SK-N-SH treated with all-trans-retinoic acid at 6 μM for 48 hours (cell line): ENCODE results near the gene HAND2.
A peak's percentile ranks its signal among the peaks of the same experiment; 100 is the strongest.

Experiments used
- ATAC-seq: fragments of 200-7000 bp; cut with Tn5 transposase; 3 replicates; pipeline ENCODE4 v1.9.1; 2020; ENCODE audit warnings: mild to moderate bottlenecking, moderate library complexity
- ARNTL ChIP-seq: fragments of 450-650 bp; formaldehyde crosslinking; IDR thresholded peaks from 2 replicates; pipeline ENCODE4 v1.5.0; 2020; ENCODE audit warnings: low read depth, mild to moderate bottlenecking, moderate library complexity, borderline replicate concordance
- BACH2 ChIP-seq: fragments of 250-450 bp; sonication (Bioruptor Pico); IDR thresholded peaks from 2 replicates; pipeline ENCODE4 v1.9.0; 2021; ENCODE audit warnings: mild to moderate bottlenecking, borderline replicate concordance
- CSDC2 ChIP-seq: fragments of 250-450 bp; sonication (Bioruptor Pico); IDR thresholded peaks from 2 replicates; pipeline ENCODE4 v1.5.0; 2020; ENCODE audit warnings: mild to moderate bottlenecking, moderate library complexity
- GLIS3 ChIP-seq: fragments of 250-450 bp; sonication (Bioruptor Pico); IDR thresholded peaks from 2 replicates; pipeline ENCODE4 v1.5.0; 2020; ENCODE audit warnings: mild to moderate bottlenecking, moderate library complexity
- ISL1 ChIP-seq: fragments of 250-450 bp; sonication (Bioruptor Pico); IDR thresholded peaks from 2 replicates; pipeline ENCODE4 v2.1.2; 2022; ENCODE audit warnings: mild to moderate bottlenecking, moderate library complexity
- OSR1 ChIP-seq: fragments of 250-450 bp; sonication (Bioruptor Pico); IDR thresholded peaks from 2 replicates; pipeline ENCODE4 v1.8.0; 2022; ENCODE audit warnings: moderate library complexity, mild to moderate bottlenecking, inconsistent platforms
- PPARA ChIP-seq: fragments of 250-450 bp; sonication (Bioruptor Pico); IDR thresholded peaks from 2 replicates; pipeline ENCODE4 v1.5.0; 2020; ENCODE audit warnings: mild to moderate bottlenecking, borderline replicate concordance
- RARB ChIP-seq: fragments of 250-450 bp; sonication (Bioruptor Pico); IDR thresholded peaks from 2 replicates; pipeline ENCODE4 v1.8.0; 2021; ENCODE audit warnings: mild to moderate bottlenecking, moderate library complexity
- SNAI2 ChIP-seq: fragments of 250-450 bp; sonication (Bioruptor Pico); IDR thresholded peaks from 2 replicates; pipeline ENCODE4 v1.5.0; 2020; ENCODE audit warnings: mild to moderate bottlenecking, moderate library complexity
- TCF4 ChIP-seq: fragments of 250-450 bp; sonication (Bioruptor Pico); IDR thresholded peaks from 2 replicates; pipeline ENCODE4 v1.8.0; 2021; ENCODE audit warnings: mild to moderate bottlenecking, moderate library complexity, borderline replicate concordance
- TOX ChIP-seq: fragments of 250-450 bp; sonication (Bioruptor Pico); IDR thresholded peaks from 2 replicates; pipeline ENCODE4 v1.8.0; 2021; ENCODE audit warnings: mild to moderate bottlenecking, moderate library complexity, borderline replicate concordance
- ZC3H10 ChIP-seq: fragments of 250-450 bp; sonication (Bioruptor Pico); IDR thresholded peaks from 2 replicates; pipeline ENCODE4 v1.5.1; 2021; ENCODE audit warnings: mild to moderate bottlenecking, moderate library complexity
- ZFP3 ChIP-seq: fragments of 250-450 bp; sonication (Bioruptor Pico); IDR thresholded peaks from 2 replicates; pipeline ENCODE4 v1.5.0; 2020; ENCODE audit warnings: mild to moderate bottlenecking, moderate library complexity
- ZFP30 ChIP-seq: fragments of 450-650 bp; formaldehyde crosslinking; IDR thresholded peaks from 2 replicates; pipeline ENCODE4 v1.5.0; 2022; ENCODE audit warnings: mild to moderate bottlenecking, moderate library complexity
- ZNF565 ChIP-seq: fragments of 450-650 bp; formaldehyde crosslinking; conservative IDR thresholded peaks from 2 replicates; pipeline ENCODE4 v1.5.0; 2020; ENCODE audit warnings: low read depth, mild to moderate bottlenecking, moderate library complexity
- ZNF70 ChIP-seq: fragments of 450-650 bp; formaldehyde crosslinking; IDR thresholded peaks from 2 replicates; pipeline ENCODE4 v1.5.0; 2020; ENCODE audit warnings: mild to moderate bottlenecking, moderate library complexity
- TF ChIP-seq, protein P1 (sequence below): fragments of 250-450 bp; sonication (Bioruptor Pico); IDR thresholded peaks from 2 replicates; pipeline ENCODE4 v1.8.0; 2021; ENCODE audit warnings: low read depth, mild to moderate bottlenecking, moderate library complexity, borderline replicate concordance
- TF ChIP-seq, protein P2 (sequence below): fragments of 250-450 bp; sonication (Bioruptor Pico); IDR thresholded peaks from 2 replicates; pipeline ENCODE4 v1.5.0; 2020; ENCODE audit warnings: mild to moderate bottlenecking, moderate library complexity
- TF ChIP-seq, protein P3 (sequence below): fragments of 250-450 bp; sonication (Bioruptor Pico); IDR thresholded peaks from 2 replicates; pipeline ENCODE4 v1.5.1; 2020; ENCODE audit warnings: low read depth, mild to moderate bottlenecking, moderate library complexity
- TF ChIP-seq, protein P4 (sequence below): fragments of 250-450 bp; sonication (Bioruptor Pico); IDR thresholded peaks from 2 replicates; pipeline ENCODE4 v1.8.0; 2020; ENCODE audit warnings: mild to moderate bottlenecking, moderate library complexity, borderline replicate concordance

Gene HAND2

DNA sequence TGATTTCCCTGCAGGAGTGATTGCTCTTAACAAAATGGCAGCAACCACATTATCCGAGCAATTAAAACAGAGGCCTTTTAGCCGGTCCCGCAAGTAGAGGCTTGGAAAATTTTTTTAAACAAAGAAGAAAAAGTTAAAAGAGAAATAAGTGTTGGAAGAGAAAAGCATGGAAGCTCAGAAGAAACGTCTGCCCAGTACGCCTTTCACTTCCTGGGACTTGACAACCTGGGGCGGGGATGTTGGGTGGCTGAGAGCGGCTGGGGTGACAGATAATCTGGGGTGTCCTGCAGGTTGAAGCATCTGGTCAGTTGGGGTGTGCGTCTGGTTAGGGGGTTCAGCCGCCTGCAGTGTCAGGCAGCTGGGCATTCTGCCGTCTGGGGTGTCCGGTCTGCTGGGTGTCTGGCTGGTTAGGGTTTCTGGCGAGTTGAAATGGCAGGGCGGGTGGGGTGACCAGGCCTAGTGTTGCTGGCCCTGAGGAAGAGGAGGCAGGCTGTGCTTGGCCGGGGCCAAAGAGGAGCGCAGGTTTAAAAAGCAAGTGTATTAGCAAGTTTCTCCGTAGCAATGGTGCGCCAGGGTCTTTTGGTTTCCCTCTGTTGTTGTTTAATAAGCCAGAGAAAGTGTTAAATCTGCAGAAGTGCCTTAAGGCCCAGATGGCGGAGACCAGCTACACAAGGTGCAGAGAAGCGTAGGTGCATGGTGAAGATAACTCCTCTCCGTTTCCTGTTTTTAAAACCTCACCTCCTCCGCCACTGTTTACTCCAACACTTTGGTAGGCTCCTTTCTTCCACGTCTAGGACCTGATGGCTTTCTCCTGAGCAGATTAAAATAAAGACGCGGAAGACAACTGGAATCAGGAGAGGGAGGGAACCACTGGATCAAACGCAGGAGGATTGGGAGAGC lies 5.6 kb downstream of the HAND2 start:
- TF ChIP-seq, protein P1, sequence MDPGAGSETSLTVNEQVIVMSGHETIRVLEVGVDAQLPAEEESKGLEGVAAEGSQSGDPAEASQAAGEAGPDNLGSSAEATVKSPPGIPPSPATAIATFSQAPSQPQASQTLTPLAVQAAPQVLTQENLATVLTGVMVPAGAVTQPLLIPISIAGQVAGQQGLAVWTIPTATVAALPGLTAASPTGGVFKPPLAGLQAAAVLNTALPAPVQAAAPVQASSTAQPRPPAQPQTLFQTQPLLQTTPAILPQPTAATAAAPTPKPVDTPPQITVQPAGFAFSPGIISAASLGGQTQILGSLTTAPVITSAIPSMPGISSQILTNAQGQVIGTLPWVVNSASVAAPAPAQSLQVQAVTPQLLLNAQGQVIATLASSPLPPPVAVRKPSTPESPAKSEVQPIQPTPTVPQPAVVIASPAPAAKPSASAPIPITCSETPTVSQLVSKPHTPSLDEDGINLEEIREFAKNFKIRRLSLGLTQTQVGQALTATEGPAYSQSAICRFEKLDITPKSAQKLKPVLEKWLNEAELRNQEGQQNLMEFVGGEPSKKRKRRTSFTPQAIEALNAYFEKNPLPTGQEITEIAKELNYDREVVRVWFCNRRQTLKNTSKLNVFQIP (CRISPR knock-in tag) = no peak
- no peak for ATAC-seq

DNA sequence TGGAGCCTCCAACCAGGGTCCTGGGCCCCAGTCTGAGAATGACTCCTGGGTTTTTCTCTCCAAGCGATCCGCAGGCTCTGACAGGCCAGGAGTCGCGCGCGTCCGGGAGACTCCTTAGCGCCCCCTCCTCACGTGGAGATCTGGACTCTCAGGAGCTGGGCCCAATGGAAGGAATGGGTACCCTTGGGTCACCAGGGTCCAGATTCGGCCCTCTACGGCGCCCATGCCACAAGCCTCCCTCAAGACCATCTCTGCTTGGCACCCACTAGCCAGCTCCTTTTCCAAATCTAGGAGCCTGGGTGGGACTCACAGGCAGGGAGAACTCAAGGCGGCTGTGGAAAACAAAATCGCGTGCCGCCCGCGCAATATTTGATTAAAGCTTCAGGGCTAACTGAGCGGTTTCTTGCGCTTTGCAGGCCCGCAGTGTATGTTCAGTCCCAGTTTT lies 7.1 kb downstream of the HAND2 start:
- peak; percentile 1 for ATAC-seq
- TF ChIP-seq, protein P2, sequence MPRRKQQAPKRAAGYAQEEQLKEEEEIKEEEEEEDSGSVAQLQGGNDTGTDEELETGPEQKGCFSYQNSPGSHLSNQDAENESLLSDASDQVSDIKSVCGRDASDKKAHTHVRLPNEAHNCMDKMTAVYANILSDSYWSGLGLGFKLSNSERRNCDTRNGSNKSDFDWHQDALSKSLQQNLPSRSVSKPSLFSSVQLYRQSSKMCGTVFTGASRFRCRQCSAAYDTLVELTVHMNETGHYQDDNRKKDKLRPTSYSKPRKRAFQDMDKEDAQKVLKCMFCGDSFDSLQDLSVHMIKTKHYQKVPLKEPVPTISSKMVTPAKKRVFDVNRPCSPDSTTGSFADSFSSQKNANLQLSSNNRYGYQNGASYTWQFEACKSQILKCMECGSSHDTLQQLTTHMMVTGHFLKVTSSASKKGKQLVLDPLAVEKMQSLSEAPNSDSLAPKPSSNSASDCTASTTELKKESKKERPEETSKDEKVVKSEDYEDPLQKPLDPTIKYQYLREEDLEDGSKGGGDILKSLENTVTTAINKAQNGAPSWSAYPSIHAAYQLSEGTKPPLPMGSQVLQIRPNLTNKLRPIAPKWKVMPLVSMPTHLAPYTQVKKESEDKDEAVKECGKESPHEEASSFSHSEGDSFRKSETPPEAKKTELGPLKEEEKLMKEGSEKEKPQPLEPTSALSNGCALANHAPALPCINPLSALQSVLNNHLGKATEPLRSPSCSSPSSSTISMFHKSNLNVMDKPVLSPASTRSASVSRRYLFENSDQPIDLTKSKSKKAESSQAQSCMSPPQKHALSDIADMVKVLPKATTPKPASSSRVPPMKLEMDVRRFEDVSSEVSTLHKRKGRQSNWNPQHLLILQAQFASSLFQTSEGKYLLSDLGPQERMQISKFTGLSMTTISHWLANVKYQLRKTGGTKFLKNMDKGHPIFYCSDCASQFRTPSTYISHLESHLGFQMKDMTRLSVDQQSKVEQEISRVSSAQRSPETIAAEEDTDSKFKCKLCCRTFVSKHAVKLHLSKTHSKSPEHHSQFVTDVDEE = 0 out of 2 replicates have a peak, but pooled peaks have one; percentile 16
- no peak for TF ChIP-seq CSDC2 (CRISPR knock-in tag)
- no peak for TF ChIP-seq PPARA
- TF ChIP-seq, protein P3, sequence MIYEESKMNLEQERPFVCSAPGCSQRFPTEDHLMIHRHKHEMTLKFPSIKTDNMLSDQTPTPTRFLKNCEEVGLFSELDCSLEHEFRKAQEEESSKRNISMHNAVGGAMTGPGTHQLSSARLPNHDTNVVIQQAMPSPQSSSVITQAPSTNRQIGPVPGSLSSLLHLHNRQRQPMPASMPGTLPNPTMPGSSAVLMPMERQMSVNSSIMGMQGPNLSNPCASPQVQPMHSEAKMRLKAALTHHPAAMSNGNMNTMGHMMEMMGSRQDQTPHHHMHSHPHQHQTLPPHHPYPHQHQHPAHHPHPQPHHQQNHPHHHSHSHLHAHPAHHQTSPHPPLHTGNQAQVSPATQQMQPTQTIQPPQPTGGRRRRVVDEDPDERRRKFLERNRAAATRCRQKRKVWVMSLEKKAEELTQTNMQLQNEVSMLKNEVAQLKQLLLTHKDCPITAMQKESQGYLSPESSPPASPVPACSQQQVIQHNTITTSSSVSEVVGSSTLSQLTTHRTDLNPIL (CRISPR knock-in tag) = no peak
- peak; percentile 27; the same call in 1 of the 2 replicates for TF ChIP-seq ZC3H10 (CRISPR knock-in tag)
- TF ChIP-seq GLIS3 (CRISPR knock-in tag) = peak; percentile 55
- TF ChIP-seq RARB (CRISPR knock-in tag) = no peak

DNA sequence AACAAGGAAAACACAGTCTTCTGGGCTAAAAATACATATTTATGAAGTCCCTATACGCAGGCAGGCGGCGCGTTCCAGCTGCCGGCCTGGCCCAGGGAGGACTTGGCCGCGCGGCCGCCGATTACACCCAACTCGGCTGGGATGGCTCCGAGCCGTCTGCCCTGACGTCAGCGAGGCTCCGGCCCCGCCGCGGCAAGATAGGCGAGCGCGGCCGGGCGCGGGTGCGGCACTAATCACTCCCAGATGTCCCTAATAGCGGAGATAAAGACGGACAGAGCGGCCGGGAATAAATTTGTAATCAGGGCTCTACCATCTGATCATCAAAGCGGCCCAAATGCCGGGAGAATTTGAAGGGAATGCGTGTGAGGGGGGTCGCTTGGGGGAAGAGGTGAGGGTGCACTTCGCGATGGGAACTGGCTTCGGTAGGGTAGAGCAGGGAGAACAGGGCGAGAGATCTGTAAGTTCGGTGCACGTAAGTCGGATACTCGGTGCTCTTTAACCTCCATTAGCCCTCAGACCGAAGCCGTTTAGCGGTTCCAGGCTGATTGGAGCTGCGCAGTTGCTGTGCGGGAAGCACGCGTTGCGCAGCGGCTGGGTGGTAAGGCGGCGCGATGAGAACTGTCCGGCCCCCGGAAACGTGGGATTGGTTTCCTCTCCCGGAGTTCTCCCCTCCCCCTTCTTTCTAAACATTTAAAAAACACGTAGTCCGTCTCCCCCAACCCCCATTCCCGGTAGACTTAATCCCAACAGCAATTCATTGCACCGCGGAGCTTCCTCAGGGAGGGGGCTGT lies 7.7 kb downstream of the HAND2 start:
- peak; percentile 50 for ATAC-seq
- TF ChIP-seq, protein P3 (CRISPR knock-in tag) = peak; percentile 24; the same call in 1 of the 2 replicates
- TF ChIP-seq OSR1 (CRISPR knock-in tag) = no peak
- TF ChIP-seq, protein P1 (CRISPR knock-in tag) = no peak; the same call in 1 of the 2 replicates
- TF ChIP-seq, protein P2 = peak; percentile 51; the same call in 1 of the 2 replicates
- peak; percentile 43; the same call in 1 of the 2 replicates for TF ChIP-seq GLIS3 (CRISPR knock-in tag)
- no peak; the same call in 1 of the 2 replicates for TF ChIP-seq ZNF70 (CRISPR knock-in tag)
- TF ChIP-seq ZC3H10 (CRISPR knock-in tag) = peak; percentile 84; the same call in 1 of the 2 replicates
- TF ChIP-seq, protein P4, sequence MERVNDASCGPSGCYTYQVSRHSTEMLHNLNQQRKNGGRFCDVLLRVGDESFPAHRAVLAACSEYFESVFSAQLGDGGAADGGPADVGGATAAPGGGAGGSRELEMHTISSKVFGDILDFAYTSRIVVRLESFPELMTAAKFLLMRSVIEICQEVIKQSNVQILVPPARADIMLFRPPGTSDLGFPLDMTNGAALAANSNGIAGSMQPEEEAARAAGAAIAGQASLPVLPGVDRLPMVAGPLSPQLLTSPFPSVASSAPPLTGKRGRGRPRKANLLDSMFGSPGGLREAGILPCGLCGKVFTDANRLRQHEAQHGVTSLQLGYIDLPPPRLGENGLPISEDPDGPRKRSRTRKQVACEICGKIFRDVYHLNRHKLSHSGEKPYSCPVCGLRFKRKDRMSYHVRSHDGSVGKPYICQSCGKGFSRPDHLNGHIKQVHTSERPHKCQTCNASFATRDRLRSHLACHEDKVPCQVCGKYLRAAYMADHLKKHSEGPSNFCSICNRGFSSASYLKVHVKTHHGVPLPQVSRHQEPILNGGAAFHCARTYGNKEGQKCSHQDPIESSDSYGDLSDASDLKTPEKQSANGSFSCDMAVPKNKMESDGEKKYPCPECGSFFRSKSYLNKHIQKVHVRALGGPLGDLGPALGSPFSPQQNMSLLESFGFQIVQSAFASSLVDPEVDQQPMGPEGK (CRISPR knock-in tag) = peak; percentile 84
- TF ChIP-seq ISL1 = no peak; the same call in none of the 2 replicates
- TF ChIP-seq ARNTL (CRISPR knock-in tag) = peak; percentile 76; the same call in 1 of the 2 replicates
- no peak for TF ChIP-seq CSDC2 (CRISPR knock-in tag)
- no peak for TF ChIP-seq SNAI2 (CRISPR knock-in tag)
- TF ChIP-seq RARB (CRISPR knock-in tag) = peak; percentile 8; the same call in 1 of the 2 replicates
- TF ChIP-seq PPARA = no peak
- peak; percentile 58; the same call in 1 of the 2 replicates for TF ChIP-seq TOX (CRISPR knock-in tag)
- TF ChIP-seq ZNF565 (CRISPR knock-in tag) = no peak
- peak; percentile 84 for TF ChIP-seq TCF4 (CRISPR knock-in tag)
- no peak for TF ChIP-seq ZFP3 (CRISPR knock-in tag)
- peak; percentile 4; the same call in 1 of the 2 replicates for TF ChIP-seq ZFP30
- no peak for TF ChIP-seq BACH2 (CRISPR knock-in tag)
